BLaER1 (cell line): ENCODE measurements around the gene SEMA6A.
"Not testable (repeated sequence)": the region's sequence is repeated elsewhere in the genome, so short reads cannot be mapped to it uniquely, and the experiment has no call there.

ENCODE experiments used
- H3K27ac ChIP-seq: shearing (Covaris generic); formaldehyde crosslinking; 2 replicates; pipeline ENCODE4 v1.8.1; 2022
- H3K27me3 ChIP-seq: shearing (Covaris generic); formaldehyde crosslinking; 2 replicates; pipeline ENCODE4 v1.8.1; 2022
- H3K36me3 ChIP-seq: shearing (Covaris generic); formaldehyde crosslinking; 2 replicates; pipeline ENCODE4 v1.8.1; 2022
- H3K4me1 ChIP-seq: shearing (Covaris generic); formaldehyde crosslinking; 2 replicates; pipeline ENCODE4 v1.8.1; 2022
- H3K4me2 ChIP-seq: shearing (Covaris generic); formaldehyde crosslinking; 2 replicates; pipeline ENCODE4 v1.8.1; 2022
- H3K4me3 ChIP-seq: shearing (Covaris generic); formaldehyde crosslinking; 2 replicates; pipeline ENCODE4 v1.8.1; 2022
- H3K9ac ChIP-seq: shearing (Covaris generic); formaldehyde crosslinking; 2 replicates; pipeline ENCODE4 v1.8.1; 2022
- H3K9me3 ChIP-seq: shearing (Covaris generic); formaldehyde crosslinking; 2 replicates; pipeline ENCODE4 v1.8.1; 2022
- H4K20me1 ChIP-seq: shearing (Covaris generic); formaldehyde crosslinking; 2 replicates; pipeline ENCODE4 v1.8.1; 2022
- Cebpa-rat ChIP-seq: shearing (Covaris generic); IDR thresholded peaks from 2 replicates; pipeline ENCODE4 v1.8.1; 2022

Gene SEMA6A

DNA sequence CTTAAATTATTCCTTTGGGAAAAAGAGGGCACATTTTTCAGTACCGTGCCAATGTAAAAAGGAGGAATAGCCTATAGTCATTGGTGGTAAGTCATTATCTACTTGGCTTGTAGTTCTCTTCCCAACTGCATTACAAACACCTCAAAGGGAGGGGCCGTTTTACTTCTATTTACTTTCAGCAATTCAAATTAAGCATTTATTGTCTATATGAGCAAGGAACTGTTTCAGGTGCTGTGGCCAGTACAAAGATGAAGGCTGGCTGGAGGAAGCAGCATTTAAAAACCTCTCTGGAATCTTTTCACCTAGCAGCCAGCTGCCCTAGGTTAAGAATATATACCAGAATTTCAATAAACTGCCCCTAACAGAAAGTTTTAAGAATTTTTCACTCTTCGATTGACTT lies 48.9 kb downstream of the SEMA6A start:
- no peak for TF ChIP-seq Cebpa-rat
- no peaks in the 10 kb centered on the region for H3K9me3 ChIP-seq
- no peak overlapping the region for H3K9ac ChIP-seq
- no peak overlapping the region for H3K27ac ChIP-seq
- no peaks in the 10 kb centered on the region for H3K27me3 ChIP-seq
- H3K36me3 ChIP-seq: no peaks in the 10 kb centered on the region
- no peaks in the 10 kb centered on the region for H4K20me1 ChIP-seq
- peaks cover 28% of the 10 kb centered on the region for H3K4me1 ChIP-seq
- no peak overlapping the region for H3K4me2 ChIP-seq
- H3K4me3 ChIP-seq: no peak overlapping the region

- Histone ChIP-seq H3K9ac (no peak overlapping the region), H3K4me3 (no peak overlapping the region), H4K20me1 (no peaks in the 10 kb centered on the region), H3K27ac (no peak overlapping the region), H3K27me3 (no peaks in the 10 kb centered on the region), H3K4me1 (peaks cover 32% of the 10 kb centered on the region), H3K36me3 (no peaks in the 10 kb centered on the region), H3K4me2 (no peak overlapping the region), H3K9me3 (no peaks in the 10 kb centered on the region)
- no peak for TF ChIP-seq Cebpa-rat
Measured at GRCh38 chr5:116524966-116525365, 49.7 kb downstream of the SEMA6A start.

GRCh38 chr5:116524051-116524904 lies 50.3 kb downstream of the SEMA6A start:
- Histone ChIP-seq H3K27me3 (no peaks in the 10 kb centered on the region), H3K4me2 (no peak overlapping the region), H3K27ac (no peak overlapping the region), H3K4me3 (no peak overlapping the region), H3K9ac (no peak overlapping the region), H4K20me1 (no peaks in the 10 kb centered on the region), H3K36me3 (no peaks in the 10 kb centered on the region), H3K4me1 (peaks cover 32% of the 10 kb centered on the region), H3K9me3 (no peaks in the 10 kb centered on the region)
- TF ChIP-seq Cebpa-rat: no peak

DNA sequence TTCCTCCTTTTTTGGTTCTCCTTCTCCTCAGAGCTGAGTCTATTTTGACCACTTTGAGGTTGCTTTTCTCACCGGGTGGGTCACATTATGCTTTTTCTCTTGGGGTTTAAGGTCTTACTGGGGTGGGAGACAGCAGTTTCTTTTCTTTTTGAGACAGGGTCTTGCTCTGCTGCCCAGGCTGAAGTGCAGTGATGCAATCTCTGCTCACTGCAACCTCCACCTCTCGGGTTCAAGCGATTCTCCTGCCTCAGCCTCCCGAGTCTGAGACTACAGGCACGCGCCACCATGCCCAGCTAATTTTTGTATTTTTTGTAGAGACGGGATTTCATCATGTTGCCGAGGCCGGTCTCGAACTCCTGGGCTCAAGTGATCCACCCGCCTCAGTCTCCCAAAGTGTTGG lies 51.4 kb downstream of the SEMA6A start:
- H3K4me1 ChIP-seq: peaks cover 32% of the 10 kb centered on the region
- not testable (repeated sequence) for H3K27ac ChIP-seq, H3K9me3 ChIP-seq, H3K36me3 ChIP-seq, H3K4me3 ChIP-seq, H3K9ac ChIP-seq, H3K27me3 ChIP-seq, H4K20me1 ChIP-seq
- H3K4me2 ChIP-seq: peak overlapping the region; percentile 53

DNA sequence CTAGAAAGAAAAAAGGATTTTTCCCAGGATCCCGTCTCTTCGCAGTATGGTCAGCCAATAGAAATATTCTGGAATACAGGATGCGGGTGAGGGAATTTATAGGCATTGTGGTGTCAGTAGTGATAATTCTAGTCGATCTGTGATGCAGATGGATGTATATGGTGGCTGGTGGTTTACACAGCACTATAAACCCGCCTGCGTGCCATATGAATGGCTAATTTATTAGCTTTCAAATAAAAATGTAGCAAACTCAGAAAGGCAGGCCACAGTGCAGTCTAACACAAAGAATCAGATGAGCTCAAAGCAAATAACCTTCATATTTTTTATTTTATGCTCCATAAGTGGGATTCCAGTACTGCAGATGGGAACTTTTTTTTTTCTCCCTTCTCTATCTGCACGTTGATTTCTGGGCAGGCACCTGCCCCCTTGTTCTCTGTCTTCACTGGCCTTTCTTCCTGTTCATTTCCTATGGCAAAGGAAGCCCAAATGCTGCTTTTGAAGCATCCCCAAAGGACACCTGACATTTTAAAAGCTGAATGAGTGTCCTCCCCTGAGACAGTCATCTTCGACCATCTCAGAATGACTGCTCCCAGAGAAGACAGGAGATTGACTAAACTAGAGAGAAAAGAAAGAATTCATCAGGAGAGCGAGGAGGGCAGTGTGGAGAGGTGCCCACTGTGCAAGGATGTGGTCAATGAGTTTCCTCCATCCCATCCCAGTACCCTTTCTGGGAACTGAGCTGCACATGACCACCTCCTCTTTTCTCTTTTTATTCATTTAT lies 52.1 kb downstream of the SEMA6A start:
- Histone ChIP-seq H3K4me2 (peak overlapping the region; percentile 53), H3K4me3 (no peak overlapping the region), H4K20me1 (no peaks in the 10 kb centered on the region), H3K9me3 (no peaks in the 10 kb centered on the region), H3K36me3 (no peaks in the 10 kb centered on the region), H3K9ac (no peak overlapping the region), H3K27me3 (no peaks in the 10 kb centered on the region), H3K4me1 (peaks cover 32% of the 10 kb centered on the region), H3K27ac (no peak overlapping the region)
- no peak for TF ChIP-seq Cebpa-rat

DNA sequence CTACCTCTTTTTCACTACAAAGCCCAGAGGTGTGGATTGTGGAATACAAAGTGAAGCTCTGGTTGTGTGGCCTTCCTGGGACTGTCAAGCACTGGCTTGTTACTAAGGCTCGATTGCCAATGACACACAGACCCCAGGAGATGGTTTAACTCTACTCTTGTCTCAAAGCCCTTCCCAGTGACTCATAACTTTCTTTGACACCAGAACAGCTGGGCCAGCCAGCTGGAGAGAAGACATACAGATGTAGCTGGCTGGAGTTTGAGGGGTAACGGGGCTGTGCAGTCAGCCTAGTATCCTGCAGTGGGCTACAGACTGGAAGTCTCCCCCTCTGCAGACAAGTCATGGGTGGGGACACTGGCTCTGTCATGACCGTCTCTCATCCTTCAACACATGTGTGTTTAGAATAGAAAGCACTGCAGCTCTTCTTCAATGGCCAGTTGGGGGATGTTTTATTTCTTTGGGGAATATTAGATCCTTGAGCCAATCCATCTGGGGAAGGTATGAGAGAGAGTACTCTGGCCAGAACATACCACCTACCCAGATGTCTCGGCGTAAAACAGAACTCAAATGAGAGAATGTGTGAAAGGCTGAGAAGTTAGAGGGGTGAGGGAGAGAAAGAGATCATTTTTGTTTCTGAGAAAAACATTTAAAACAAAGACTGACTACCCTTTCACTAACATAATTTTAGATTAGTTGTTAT lies 53.3 kb downstream of the SEMA6A start:
- no peak overlapping the region for H3K27ac ChIP-seq
- H3K9ac ChIP-seq: no peak overlapping the region
- no peak overlapping the region for H3K4me3 ChIP-seq
- H3K4me2 ChIP-seq: peak overlapping the region; percentile 41
- H3K27me3 ChIP-seq: no peaks in the 10 kb centered on the region
- no peak for TF ChIP-seq Cebpa-rat
- H3K36me3 ChIP-seq: no peaks in the 10 kb centered on the region
- no peaks in the 10 kb centered on the region for H3K9me3 ChIP-seq
- peaks cover 32% of the 10 kb centered on the region for H3K4me1 ChIP-seq
- H4K20me1 ChIP-seq: no peaks in the 10 kb centered on the region

GRCh38 chr5:116520771-116521170 lies 53.9 kb downstream of the SEMA6A start:
- Histone ChIP-seq H3K36me3 (no peaks in the 10 kb centered on the region), H3K9ac (no peak overlapping the region), H3K4me3 (no peak overlapping the region), H3K4me2 (peak overlapping the region; percentile 41), H3K9me3 (no peaks in the 10 kb centered on the region), H4K20me1 (no peaks in the 10 kb centered on the region), H3K27me3 (no peaks in the 10 kb centered on the region), H3K4me1 (peaks cover 36% of the 10 kb centered on the region), H3K27ac (no peak overlapping the region)
- no peak for TF ChIP-seq Cebpa-rat

DNA sequence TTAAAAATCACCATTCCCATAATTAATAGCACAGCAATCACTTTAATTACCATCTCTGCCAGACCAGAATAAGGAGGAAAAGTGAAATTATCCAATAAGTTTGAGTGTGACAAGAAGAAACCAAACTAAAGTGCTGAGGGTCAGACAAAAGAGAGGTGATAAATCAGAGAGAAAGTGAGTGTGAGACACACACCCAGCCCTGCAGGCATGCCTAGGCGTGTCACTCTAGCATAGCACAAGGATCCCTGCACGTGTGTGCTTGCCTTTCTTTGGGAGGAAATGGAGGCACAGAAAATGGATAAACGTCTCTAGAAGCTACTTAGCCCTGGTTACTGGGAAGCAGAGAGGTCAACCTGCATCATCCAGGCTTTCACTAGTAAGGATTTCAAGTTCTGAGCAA lies 56.2 kb downstream of the SEMA6A start:
- no peaks in the 10 kb centered on the region for H4K20me1 ChIP-seq
- no peak overlapping the region for H3K27ac ChIP-seq
- H3K27me3 ChIP-seq: no peaks in the 10 kb centered on the region
- H3K9ac ChIP-seq: no peak overlapping the region
- H3K9me3 ChIP-seq: no peaks in the 10 kb centered on the region
- no peak for TF ChIP-seq Cebpa-rat
- H3K4me2 ChIP-seq: no peak overlapping the region
- no peaks in the 10 kb centered on the region for H3K36me3 ChIP-seq
- H3K4me3 ChIP-seq: no peak overlapping the region
- H3K4me1 ChIP-seq: peaks cover 38% of the 10 kb centered on the region

DNA sequence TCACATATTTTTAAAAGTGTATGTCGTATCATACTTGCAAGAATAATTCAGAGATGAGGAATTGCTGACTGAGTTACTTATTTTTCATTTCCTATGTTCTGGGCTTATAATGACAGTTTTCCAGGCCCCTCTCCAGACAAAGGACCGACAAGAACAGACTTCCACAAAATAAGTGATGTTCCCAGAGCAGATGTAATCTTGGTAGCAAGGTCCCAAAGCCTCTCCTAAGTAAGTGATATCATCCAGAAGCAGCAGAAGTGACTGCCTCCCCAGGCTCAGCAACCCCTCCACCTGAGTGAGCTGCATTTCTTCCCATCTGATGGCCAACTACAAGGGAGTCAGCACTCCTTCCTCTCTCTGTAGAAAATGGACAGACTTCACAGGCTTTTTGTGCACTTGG lies 57.1 kb downstream of the SEMA6A start:
- Histone ChIP-seq H3K4me2 (no peak overlapping the region), H3K4me3 (no peak overlapping the region), H4K20me1 (no peaks in the 10 kb centered on the region), H3K27me3 (no peaks in the 10 kb centered on the region), H3K36me3 (no peaks in the 10 kb centered on the region), H3K9ac (no peak overlapping the region), H3K4me1 (peaks cover 28% of the 10 kb centered on the region), H3K9me3 (no peaks in the 10 kb centered on the region), H3K27ac (no peak overlapping the region)
- TF ChIP-seq Cebpa-rat: no peak

- Histone ChIP-seq H3K4me2 (0 out of 2 replicates have a peak overlapping the region, but pooled peaks have one; percentile 4), H3K27ac (no peak overlapping the region), H3K36me3 (no peaks in the 10 kb centered on the region), H3K27me3 (no peaks in the 10 kb centered on the region), H3K4me3 (no peak overlapping the region), H3K9ac (no peak overlapping the region), H3K4me1 (peaks cover 14% of the 10 kb centered on the region), H4K20me1 (no peaks in the 10 kb centered on the region), H3K9me3 (no peaks in the 10 kb centered on the region)
- TF ChIP-seq Cebpa-rat: no peak
Measured at GRCh38 chr5:116516021-116516420, 58.6 kb downstream of the SEMA6A start.
